ENCODE data around the gene PDZK1.
"Not testable (repeated sequence)": the region's sequence is repeated elsewhere in the genome, so short reads cannot be mapped to it uniquely, and the experiment has no call there.

DNA sequence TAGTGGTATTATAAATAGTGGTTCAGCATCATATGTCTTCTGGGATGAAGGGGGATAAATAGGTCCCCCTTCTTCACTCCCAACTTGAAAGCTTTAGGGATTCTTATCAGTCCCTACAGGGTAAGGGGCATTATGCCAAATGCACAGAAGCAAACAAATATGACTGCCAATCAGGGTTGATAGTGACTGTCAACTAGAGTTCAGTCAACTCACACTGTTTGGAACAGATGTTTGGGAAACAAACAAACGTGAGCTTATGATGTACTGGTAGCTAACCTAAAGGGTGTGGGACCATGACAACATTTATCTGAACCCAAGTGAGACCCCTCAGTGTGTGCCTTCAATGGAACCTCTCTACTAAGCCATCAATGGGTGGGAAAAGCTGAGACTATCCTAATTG, 34.0 kb downstream of the PDZK1 start:
- not testable (repeated sequence) for TF ChIP-seq POLR2A (IDR thresholded peaks at IDR 0.05)
- TF ChIP-seq, protein P1, sequence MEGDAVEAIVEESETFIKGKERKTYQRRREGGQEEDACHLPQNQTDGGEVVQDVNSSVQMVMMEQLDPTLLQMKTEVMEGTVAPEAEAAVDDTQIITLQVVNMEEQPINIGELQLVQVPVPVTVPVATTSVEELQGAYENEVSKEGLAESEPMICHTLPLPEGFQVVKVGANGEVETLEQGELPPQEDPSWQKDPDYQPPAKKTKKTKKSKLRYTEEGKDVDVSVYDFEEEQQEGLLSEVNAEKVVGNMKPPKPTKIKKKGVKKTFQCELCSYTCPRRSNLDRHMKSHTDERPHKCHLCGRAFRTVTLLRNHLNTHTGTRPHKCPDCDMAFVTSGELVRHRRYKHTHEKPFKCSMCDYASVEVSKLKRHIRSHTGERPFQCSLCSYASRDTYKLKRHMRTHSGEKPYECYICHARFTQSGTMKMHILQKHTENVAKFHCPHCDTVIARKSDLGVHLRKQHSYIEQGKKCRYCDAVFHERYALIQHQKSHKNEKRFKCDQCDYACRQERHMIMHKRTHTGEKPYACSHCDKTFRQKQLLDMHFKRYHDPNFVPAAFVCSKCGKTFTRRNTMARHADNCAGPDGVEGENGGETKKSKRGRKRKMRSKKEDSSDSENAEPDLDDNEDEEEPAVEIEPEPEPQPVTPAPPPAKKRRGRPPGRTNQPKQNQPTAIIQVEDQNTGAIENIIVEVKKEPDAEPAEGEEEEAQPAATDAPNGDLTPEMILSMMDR (IDR thresholded peaks at IDR 0.05) = not testable (repeated sequence)
